Measurements from ENCODE around the gene FRMD4A.

DNA sequence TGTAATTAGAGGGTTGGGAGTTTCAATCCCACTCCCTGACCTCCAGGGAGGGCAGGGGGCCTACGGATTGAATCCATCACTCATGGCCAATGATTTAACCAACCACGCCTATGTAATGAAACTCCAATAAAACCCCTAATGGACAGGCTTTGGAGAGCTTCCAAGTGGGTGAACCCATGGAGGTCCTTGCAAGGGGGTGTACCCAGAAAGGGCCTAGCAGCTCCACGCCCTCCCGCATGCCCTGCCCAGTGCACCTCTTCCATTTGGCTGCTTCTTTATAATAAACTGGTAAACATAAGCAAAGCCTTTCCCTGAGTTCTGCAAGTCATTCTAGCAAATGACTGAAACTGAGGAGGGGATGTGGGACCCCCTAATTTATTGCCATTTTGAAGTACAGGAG is 280.1 kb downstream of the FRMD4A start:
- TF ChIP-seq CTCF (IDR thresholded peaks at IDR 0.05; ENCODE audit: low read depth, low read length) (no peak), POLR2A (IDR thresholded peaks at IDR 0.05; ENCODE audit: extremely low read depth, insufficient read length) (no peak)

All from NB4 (cell line).